ENCODE measurements around the gene RASSF8.

DNA sequence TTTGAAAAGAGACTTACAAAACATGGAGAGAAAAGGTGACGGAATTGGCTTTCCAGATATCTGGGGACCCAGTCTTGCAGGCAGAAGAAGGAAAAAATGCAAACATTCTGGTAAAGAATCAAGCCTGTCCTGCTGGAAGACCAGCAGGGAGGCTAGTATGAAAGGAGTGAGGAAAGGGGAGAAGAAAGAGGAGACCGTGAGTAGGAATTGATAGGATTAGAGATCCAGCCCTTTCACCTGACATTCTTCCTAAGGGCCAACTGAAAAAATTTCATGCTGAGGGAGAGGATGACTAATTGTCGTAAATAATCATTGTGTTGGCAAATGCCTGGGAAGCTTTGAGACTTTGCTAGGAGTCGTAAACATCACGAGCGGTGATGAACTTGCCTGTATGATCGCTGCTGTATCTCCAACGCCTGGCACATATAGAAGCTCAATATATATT lies 154.2 kb downstream of the RASSF8 start:
- TF ChIP-seq, protein P1, sequence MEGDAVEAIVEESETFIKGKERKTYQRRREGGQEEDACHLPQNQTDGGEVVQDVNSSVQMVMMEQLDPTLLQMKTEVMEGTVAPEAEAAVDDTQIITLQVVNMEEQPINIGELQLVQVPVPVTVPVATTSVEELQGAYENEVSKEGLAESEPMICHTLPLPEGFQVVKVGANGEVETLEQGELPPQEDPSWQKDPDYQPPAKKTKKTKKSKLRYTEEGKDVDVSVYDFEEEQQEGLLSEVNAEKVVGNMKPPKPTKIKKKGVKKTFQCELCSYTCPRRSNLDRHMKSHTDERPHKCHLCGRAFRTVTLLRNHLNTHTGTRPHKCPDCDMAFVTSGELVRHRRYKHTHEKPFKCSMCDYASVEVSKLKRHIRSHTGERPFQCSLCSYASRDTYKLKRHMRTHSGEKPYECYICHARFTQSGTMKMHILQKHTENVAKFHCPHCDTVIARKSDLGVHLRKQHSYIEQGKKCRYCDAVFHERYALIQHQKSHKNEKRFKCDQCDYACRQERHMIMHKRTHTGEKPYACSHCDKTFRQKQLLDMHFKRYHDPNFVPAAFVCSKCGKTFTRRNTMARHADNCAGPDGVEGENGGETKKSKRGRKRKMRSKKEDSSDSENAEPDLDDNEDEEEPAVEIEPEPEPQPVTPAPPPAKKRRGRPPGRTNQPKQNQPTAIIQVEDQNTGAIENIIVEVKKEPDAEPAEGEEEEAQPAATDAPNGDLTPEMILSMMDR (IDR thresholded peaks at IDR 0.05; ENCODE audit: low read depth, low read length), result no peak
- TF ChIP-seq EZH2phosphoT487 (IDR thresholded peaks at IDR 0.05; ENCODE audit: low read depth), result no peak
